ENCODE results near the gene KPTN. TPM values are rescaled to one million over a fixed set of nuclear protein-coding genes. Genes with fewer than 3 reads are reported as not detected.

KPTN gene
- total and polyA plus RNA-seq, 2 of the 8 experiments (the other 6 are each of a cell fraction or from before 2014, with no cell fraction given) = 23.6 to 31.3 TPM

GRCh38 chr19:47531640-47532387 lies 47.8 kb upstream of the KPTN start (continued):
- no peak for TF ChIP-seq HDAC2 (IDR thresholded peaks at IDR 0.05; ENCODE audit: borderline replicate concordance in 1 of 2, low read depth in 2 of 2, low read length in 2 of 2)
- no peak for TF ChIP-seq MAFK (IDR thresholded peaks at IDR 0.05; ENCODE audit: low read depth, low read length)
- no peak for TF ChIP-seq KDM5A (IDR thresholded peaks at IDR 0.05; ENCODE audit: low read length)
- TF ChIP-seq CHD1 (IDR thresholded peaks at IDR 0.05; ENCODE audit: low read depth, low read length) = no peak
- peak in 1 of 2 experiments; percentile 16; a peak in 1 of 4 replicates for TF ChIP-seq RAD21 (IDR thresholded peaks at IDR 0.05 in 1 of 2, conservative IDR thresholded peaks at IDR 0.05 in 1 of 2; ENCODE audit: low read depth in 2 of 2, low read length in 2 of 2)
- no peak for TF ChIP-seq BCL11A (IDR thresholded peaks at IDR 0.05; ENCODE audit: low read depth in 2 of 2, low read length in 2 of 2)
- no peak for TF ChIP-seq NRF1 (IDR thresholded peaks at IDR 0.05; ENCODE audit: low read depth, low read length)
- no peak for TF ChIP-seq GABPA (IDR thresholded peaks at IDR 0.05; ENCODE audit: borderline replicate concordance, insufficient read depth, low read length)

All from H1 (cell line).